Measurements from ENCODE around the gene SCYL3.

DNA sequence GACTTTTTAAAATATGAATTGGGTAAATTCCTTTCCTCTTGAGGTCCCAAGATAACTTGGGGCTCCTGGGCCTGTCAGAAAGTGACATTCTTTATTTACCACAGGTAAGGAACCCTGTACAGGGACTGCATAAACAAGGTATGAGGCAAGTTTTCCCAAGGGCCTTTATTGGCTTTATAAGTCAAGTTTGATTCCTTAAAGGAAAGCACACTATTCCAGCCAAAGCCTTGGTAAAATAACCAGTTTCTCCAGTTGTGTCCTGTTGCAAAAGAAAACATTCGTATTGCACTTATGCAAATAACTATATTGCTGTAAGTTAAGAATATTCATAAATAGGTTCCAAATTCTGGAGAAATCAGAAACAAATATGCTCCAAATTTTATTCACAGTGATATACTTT, 77.1 kb downstream of the SCYL3 start:
- TF ChIP-seq POLR2A (IDR thresholded peaks at IDR 0.05; ENCODE audit: low read depth, low read length) (no peak), TAF1 (IDR thresholded peaks at IDR 0.05; ENCODE audit: borderline replicate concordance, low read depth, low read length) (no peak)
